ENCODE measurements around the gene RHBDD1. TPM values are rescaled to one million over a fixed set of nuclear protein-coding genes. Genes with fewer than 3 reads are reported as not detected.

RHBDD1 gene
- total RNA-seq, 3 donors from 2014 or later: 17.9 to 46.2 (median 20.0) TPM

- H3K4me1 ChIP-seq: no peaks in the 10 kb centered on the region
- intact Hi-C loops (cut with DNase I; ENCODE audit: low total_unique reads): no loop called here
- H3K4me3 ChIP-seq: no peak overlapping the region
- TF ChIP-seq CTCF (IDR thresholded peaks at IDR 0.05) (no peak), POLR2AphosphoS5 (IDR thresholded peaks at IDR 0.05) (no peak), POLR2A (IDR thresholded peaks at IDR 0.05) (no peak)
- H3K27ac ChIP-seq: no peak overlapping the region
- H3K27me3 ChIP-seq: no peaks in the 10 kb centered on the region
- no peaks in the 10 kb centered on the region for H3K9me3 ChIP-seq
- no peak for DNase-seq (ENCODE audit: low spot score in 2 of 2)
- no peaks in the 10 kb centered on the region for H3K36me3 ChIP-seq
Measured at GRCh38 chr2:226855787-226856186, 19.9 kb downstream of the RHBDD1 start.

DNA sequence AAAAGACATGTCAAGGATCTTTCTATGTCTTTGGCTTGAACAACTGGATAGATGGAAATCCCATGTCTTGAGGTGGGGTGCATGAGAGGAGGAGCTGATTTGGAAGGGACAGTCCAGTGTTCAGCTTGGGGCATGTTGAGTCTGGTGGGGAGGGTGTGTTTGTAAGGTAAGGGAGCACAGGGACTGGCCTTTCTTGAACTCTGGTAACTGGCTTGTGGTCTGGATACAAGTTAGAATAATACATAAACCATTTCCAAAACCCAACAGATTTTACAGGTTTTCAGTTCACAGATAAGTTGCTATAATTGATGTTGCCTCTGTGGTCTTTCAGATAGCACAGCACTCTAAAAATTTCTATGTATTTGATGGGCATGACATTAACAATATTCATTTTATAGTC is 24.2 kb downstream of the RHBDD1 start:
- Histone ChIP-seq H3K27ac (no peak overlapping the region), H3K4me3 (no peak overlapping the region), H3K4me1 (no peaks in the 10 kb centered on the region), H3K9me3 (no peaks in the 10 kb centered on the region), H3K36me3 (no peaks in the 10 kb centered on the region), H3K27me3 (no peaks in the 10 kb centered on the region)
- TF ChIP-seq POLR2AphosphoS5 (IDR thresholded peaks at IDR 0.05): no peak
- TF ChIP-seq CTCF (IDR thresholded peaks at IDR 0.05): no peak
- no peak for TF ChIP-seq POLR2A (IDR thresholded peaks at IDR 0.05)
- intact Hi-C loops (cut with DNase I; ENCODE audit: low total_unique reads): no loop called here
- DNase-seq (ENCODE audit: low spot score in 2 of 2): no peak

- TF ChIP-seq POLR2AphosphoS5 (IDR thresholded peaks at IDR 0.05): no peak
- DNase-seq (ENCODE audit: low spot score in 2 of 2): no peak
- Histone ChIP-seq H3K36me3 (no peaks in the 10 kb centered on the region), H3K27ac (no peak overlapping the region), H3K4me1 (no peaks in the 10 kb centered on the region), H3K9me3 (no peaks in the 10 kb centered on the region), H3K4me3 (no peak overlapping the region), H3K27me3 (no peaks in the 10 kb centered on the region)
- intact Hi-C loops (cut with DNase I; ENCODE audit: low total_unique reads): no loop called here
Measured at GRCh38 chr2:226862623-226863022, 26.8 kb downstream of the RHBDD1 start.

- Histone ChIP-seq H3K9me3 (no peaks in the 10 kb centered on the region), H3K36me3 (no peaks in the 10 kb centered on the region), H3K27me3 (no peaks in the 10 kb centered on the region), H3K4me3 (no peak overlapping the region), H3K4me1 (no peaks in the 10 kb centered on the region), H3K27ac (no peak overlapping the region)
- no peak for DNase-seq (ENCODE audit: low spot score in 2 of 2)
- no peak for TF ChIP-seq POLR2A (IDR thresholded peaks at IDR 0.05)
- TF ChIP-seq CTCF (IDR thresholded peaks at IDR 0.05): no peak
- TF ChIP-seq POLR2AphosphoS5 (IDR thresholded peaks at IDR 0.05): no peak
- intact Hi-C loops (cut with DNase I; ENCODE audit: low total_unique reads): no loop called here
Measured at GRCh38 chr2:226865273-226865672, 29.4 kb downstream of the RHBDD1 start.

DNA sequence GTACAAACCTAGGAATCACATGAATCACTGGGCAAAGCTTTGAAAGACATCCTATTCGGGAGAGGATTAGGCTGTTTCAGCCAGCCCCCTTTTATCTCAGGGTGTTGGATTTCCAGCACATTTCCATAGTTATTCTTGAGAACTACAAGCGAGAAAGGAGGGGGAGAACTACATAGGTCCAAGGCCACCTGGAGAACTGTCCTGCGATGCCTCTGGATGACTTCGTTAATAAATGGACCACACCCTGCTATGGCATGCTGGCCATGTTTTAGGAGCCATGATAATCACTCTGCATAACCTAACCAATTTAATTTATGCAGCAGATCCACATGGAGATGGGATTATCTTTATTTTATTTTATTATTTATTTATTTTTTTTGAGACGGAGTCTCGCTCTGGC is 29.9 kb downstream of the RHBDD1 start:
- Histone ChIP-seq H3K27me3 (no peaks in the 10 kb centered on the region), H3K4me1 (no peaks in the 10 kb centered on the region), H3K9me3 (no peaks in the 10 kb centered on the region), H3K36me3 (no peaks in the 10 kb centered on the region), H3K27ac (no peak overlapping the region), H3K4me3 (no peak overlapping the region)
- TF ChIP-seq CTCF (IDR thresholded peaks at IDR 0.05) (no peak), POLR2A (IDR thresholded peaks at IDR 0.05) (no peak), POLR2AphosphoS5 (IDR thresholded peaks at IDR 0.05) (no peak)
- intact Hi-C loops (cut with DNase I; ENCODE audit: low total_unique reads): no loop called here
- no peak for DNase-seq (ENCODE audit: low spot score in 2 of 2)

Measured in breast epithelium (tissue), 4 donors.